Activated CD8-positive, alpha-beta memory T cell treated with anti-CD3 and anti-CD28 coated beads, Interleukin-2, amount 10 ng/mL, durations not matched to agents 7 days and 5 days (primary cell): ENCODE measurements around the gene GXYLT2. TPM values are rescaled to one million over a fixed set of nuclear protein-coding genes. Genes with fewer than 3 reads are reported as not detected.

Experiments
- ATAC-seq: fragments of 150-1000 bp; cut with Tn5 transposase; one replicate; pipeline ENCODE4 v1.10.0; 2021; ENCODE audit warnings: moderate library complexity
- CTCF ChIA-PET: fragments of 350-600 bp; sonication (Branson Sonifier 250); formaldehyde crosslinking; loops from one replicate; lab custom pipeline; 2021; ENCODE audit warnings: antibody characterized with exemption; lab: Charles Lee
- DNase-seq: peaks from one replicate; pipeline ENCODE4 v3.0.0-alpha.2; 2020
- H3K27ac Mint-ChIP-seq: one replicate; pipeline ENCODE4 v1.8.0; 2021; ENCODE audit warnings: mild to moderate bottlenecking, mixed read lengths
- H3K27me3 Mint-ChIP-seq: one replicate; pipeline ENCODE4 v1.8.0; 2021; ENCODE audit warnings: mixed read lengths
- H3K36me3 Mint-ChIP-seq: one replicate; pipeline ENCODE4 v1.8.0; 2021; ENCODE audit warnings: mild to moderate bottlenecking, mixed read lengths
- H3K4me1 Mint-ChIP-seq: one replicate; pipeline ENCODE4 v1.8.0; 2021; ENCODE audit warnings: mixed read lengths
- H3K4me3 Mint-ChIP-seq: one replicate; pipeline ENCODE4 v1.8.0; 2021; ENCODE audit warnings: mild to moderate bottlenecking, moderate library complexity, mixed read lengths
- H3K9me3 Mint-ChIP-seq: one replicate; pipeline ENCODE4 v1.8.0; 2022; ENCODE audit warnings: low read depth, mixed read lengths
- total RNA-seq, 2 experiments: library from RNA; stranded (reverse); gene quantifications; one replicate each; pipeline ENCODE4 v1.2.3, GENCODE V29; 2021

GXYLT2 gene
- total RNA-seq, 2 experiments from 2014 or later = not detected

DNA sequence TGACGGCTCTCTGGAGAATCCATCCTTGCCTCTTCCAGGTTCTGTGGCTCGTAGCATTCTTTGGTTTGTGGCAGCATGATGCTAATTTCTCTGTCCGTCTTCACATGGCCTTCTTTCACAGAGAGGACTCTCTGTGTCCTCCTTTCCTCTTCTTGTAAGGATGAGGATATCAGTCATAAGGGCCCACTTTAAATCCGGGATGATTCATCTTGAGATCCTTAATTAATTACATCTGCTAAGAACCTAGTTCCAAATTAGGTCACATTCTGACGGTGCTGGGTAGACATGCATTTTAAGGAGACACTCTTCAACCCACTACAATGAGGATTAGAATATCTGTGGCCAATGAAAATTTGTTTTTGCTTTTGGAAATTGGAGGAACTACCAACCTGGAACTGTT, 15.7 kb upstream of the GXYLT2 start:
- Mint-ChIP-seq H3K36me3 (no peaks in the 10 kb centered on the region), H3K27ac (no peak overlapping the region), H3K9me3 (no peaks in the 10 kb centered on the region), H3K4me3 (no peak overlapping the region), H3K27me3 (peaks cover 16% of the 10 kb centered on the region), H3K4me1 (no peaks in the 10 kb centered on the region)
- DNase-seq = no peak
- no peak for ATAC-seq
- CTCF ChIA-PET = no interaction called here

DNA sequence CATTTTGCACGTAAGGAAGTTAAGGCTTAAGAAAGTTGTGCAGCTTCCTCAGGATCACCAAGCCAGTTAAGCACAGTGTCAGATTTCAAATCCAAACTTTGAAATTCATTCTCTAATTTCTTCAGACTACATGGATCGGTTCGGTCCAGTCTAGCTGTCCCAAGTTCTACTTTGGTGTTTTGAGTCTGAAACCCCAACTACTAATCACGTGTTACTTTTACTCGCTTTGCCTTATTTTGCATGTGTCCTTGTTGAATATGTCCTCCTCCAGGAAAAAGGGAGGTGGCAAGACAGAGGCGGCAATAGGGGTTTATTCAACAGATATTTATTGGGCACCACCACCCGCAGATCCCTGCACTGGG, 522 bp upstream of the GXYLT2 start:
- Mint-ChIP-seq H3K27ac (no peak overlapping the region), H3K4me1 (peaks cover 14% of the 10 kb centered on the region), H3K27me3 (peaks cover 81% of the 10 kb centered on the region), H3K36me3 (peaks cover 2% of the 10 kb centered on the region), H3K4me3 (peak overlapping the region; percentile 67), H3K9me3 (peaks cover 6% of the 10 kb centered on the region)
- DNase-seq (no peak), ATAC-seq (no peak)
- CTCF ChIA-PET = interaction anchor here (1.1 kb wide), 1 partner anchor 36 kb away, joined by 3 read pairs; no protein-coding TSS in a partner anchor

DNA sequence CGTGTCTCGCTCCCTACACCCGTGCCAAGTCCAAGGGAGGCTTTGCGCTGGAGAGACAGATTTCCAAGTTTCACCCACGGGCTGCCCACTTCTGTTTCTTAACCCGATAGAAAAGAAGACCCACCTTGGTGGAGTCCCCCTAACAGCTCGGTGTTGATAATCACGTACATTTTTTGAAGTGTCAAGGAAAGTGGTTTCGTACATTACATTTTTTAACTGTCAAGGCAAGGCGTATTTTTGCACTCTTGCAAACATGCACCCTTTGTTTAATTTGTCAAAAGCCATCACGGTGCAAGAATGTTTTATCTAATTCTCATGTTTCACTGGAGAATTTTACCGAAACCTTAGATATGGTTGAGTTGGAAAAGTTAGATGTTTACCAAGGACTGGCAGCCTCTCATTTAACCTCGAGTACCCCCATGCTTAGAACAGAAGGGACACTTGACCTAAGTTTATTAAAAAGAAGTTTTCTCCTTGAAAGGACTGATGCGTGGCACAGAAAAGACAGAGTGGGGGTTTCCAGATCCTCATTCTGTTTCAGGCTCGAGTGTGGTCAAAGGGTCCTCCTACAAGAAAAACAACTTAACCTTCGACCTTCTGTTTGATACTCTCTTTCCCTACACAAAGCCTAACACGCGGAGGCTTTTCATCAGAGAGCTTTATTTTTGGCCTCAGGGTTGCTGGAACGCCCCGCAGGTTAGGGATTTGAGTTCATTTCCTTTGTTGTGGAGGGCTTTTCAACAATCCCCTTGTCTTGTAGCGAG, 882 bp downstream of the GXYLT2 start:
- ATAC-seq (no peak), DNase-seq (no peak)
- peaks cover 4% of the 10 kb centered on the region for H3K9me3 Mint-ChIP-seq
- H3K36me3 Mint-ChIP-seq = no peaks in the 10 kb centered on the region
- no peak overlapping the region for H3K27ac Mint-ChIP-seq
- no peak overlapping the region for H3K4me3 Mint-ChIP-seq
- CTCF ChIA-PET = no interaction called here
- H3K27me3 Mint-ChIP-seq = peaks cover 88% of the 10 kb centered on the region
- peaks cover 14% of the 10 kb centered on the region for H3K4me1 Mint-ChIP-seq

DNA sequence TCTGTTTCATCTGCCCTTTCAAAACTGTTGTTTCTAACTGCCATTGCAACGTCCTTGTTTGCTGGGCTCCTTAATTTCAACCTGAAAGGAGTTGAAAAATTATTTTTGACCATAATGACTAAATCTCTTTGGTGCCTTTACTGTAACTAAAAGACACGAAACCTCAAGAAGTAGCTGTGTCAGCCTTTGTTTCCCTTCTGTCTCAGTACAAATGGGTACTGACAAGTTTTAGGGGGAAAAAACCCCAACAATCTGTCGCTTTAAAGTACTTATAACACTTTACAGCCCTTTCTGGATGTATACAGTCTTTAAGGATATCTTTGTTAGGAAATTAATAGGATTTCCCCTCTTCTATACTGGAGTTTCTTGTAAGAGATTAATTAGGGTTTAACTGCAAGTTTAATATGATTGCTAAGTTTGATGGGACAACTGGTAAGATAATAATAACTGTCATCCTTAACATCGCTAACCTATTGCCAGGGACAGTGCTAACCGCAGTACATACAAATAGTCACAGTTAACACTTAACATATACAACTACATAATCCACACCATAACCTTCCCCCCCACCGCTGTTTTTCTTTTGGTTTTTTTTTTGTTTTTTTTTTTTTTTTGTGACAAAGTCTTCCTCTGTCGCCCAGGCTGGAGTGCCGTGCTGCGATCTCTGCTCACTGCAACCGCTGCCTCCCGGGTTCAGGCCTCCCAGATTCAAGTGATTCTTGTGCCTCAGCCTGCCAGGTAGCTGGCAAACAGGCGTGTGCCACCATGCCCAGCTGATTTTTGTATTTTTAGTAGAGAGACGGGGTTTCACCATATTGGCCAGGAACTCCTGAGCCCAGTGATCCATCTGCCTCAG, 1.7 kb downstream of the GXYLT2 start:
- Mint-ChIP-seq H3K9me3 (no peaks in the 10 kb centered on the region), H3K36me3 (no peaks in the 10 kb centered on the region), H3K27ac (no peak overlapping the region), H3K27me3 (peaks cover 87% of the 10 kb centered on the region), H3K4me3 (no peak overlapping the region), H3K4me1 (peaks cover 14% of the 10 kb centered on the region)
- DNase-seq = no peak
- no peak for ATAC-seq
- CTCF ChIA-PET = no interaction called here

DNA sequence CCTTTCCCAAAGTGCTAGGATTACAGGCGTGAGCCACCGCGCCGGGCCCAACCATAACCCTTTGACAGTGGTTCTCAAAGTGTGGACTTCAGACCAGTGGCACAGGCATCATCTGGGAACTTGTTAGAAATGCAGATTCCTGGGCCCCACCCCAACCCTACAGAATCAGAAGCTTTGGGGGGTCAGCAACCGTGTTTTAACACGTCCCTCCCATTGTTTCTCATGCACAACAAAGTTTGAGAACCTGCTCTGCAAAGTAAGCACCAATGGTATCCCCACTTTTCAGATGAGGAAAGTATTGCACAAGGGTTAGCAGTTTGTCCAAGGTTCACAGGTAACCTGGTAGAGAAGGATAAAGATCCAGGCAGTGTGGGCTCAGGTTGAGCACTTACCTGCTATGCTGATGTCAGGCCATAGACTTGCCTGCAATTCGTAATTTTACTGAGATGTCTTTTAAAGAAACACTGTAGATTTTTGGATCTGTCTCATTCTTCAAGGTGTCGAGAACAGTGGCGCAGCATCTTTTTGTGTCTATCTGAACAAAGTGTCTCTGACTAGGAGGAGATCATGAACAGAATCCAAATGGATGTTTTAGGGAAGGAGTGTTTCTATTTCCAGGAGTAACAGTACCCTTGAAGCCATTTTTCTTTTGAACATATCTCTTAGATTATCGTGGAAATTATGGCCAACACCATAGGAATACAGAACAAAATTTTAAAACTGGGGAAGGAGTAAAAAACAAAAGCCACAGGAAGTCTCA, 2.5 kb downstream of the GXYLT2 start:
- Mint-ChIP-seq H3K27me3 (peaks cover 85% of the 10 kb centered on the region), H3K36me3 (no peaks in the 10 kb centered on the region), H3K4me3 (no peak overlapping the region), H3K9me3 (no peaks in the 10 kb centered on the region), H3K4me1 (peaks cover 14% of the 10 kb centered on the region), H3K27ac (no peak overlapping the region)
- ATAC-seq (no peak), DNase-seq (no peak)
- CTCF ChIA-PET = no interaction called here

DNA sequence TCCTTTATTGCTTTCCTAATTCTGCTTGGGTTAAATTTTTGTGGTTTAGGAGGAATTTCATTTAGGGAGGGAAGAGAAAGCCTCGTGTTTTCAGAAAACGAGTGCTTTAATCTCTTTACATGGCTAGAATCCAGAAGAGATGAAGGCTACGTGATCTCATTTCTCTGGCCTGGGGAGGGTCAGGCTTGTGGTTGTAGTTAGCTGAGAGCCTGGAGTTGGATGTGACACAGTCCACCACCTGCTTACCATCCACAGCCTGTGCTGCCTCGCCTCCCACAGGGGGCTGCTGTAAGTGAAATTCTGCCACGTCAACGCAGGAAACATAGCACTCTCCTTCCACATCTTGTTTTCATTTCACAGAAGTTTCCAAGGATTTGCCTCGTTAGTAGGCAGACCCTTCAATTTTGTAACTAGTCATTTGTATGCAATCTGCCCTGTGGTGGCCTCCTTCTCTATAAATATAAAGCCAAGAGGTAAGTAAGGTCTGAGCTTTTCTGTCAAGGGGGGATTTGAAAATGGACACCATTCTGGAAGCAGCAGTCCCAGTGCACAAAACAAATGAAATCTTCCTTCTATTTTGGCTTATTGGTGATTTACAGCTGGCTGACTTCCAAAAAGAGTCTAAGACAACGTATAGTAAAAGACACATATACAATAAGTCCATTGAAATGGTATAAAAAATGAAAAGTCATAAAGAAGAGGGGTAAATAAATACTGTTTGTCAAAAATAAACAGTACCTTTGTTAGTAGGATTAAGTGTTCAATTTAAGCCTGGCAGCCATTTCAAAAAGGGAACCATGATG, 3.4 kb downstream of the GXYLT2 start:
- H3K4me3 Mint-ChIP-seq = no peak overlapping the region
- DNase-seq (no peak), ATAC-seq (no peak)
- H3K36me3 Mint-ChIP-seq = no peaks in the 10 kb centered on the region
- no peaks in the 10 kb centered on the region for H3K9me3 Mint-ChIP-seq
- no peak overlapping the region for H3K27ac Mint-ChIP-seq
- CTCF ChIA-PET = interaction anchor here (1.3 kb wide), 1 partner anchor 40 kb away, joined by 3 read pairs; no protein-coding TSS in a partner anchor
- H3K4me1 Mint-ChIP-seq = peaks cover 14% of the 10 kb centered on the region
- H3K27me3 Mint-ChIP-seq = peaks cover 83% of the 10 kb centered on the region

DNA sequence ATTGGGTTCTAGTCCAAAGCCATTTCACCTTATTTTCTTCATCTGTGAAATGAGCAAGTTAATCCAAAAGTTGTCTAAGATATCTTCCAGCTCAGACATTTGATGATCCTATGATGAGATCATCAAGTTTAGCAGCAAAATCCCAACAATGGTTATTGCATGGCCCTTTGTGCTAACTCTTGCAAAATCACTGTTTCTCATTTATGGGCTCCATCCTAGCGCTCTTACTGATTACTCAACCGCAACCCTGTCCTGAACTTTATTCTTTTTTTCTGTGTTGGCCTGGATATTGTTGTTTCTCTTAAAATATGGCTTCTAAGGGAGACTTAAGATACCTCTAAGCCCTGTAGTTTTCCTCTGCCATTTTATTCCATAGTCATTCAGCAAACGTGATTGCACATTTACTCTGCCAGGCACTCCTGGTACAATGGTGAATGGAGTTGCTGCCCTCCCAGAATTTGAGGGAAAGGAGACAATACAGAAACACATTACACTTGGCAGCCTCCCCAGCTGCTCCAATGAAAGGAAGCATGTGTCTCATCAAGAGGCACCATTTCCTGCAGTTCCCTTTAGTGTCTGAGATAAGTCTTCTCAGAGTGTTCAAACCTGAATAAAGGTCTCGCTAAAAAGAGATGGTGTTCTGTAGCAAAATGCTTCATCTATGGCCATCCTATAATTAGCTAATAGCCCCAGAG, 4.4 kb downstream of the GXYLT2 start:
- Mint-ChIP-seq H3K27ac (no peak overlapping the region), H3K4me3 (no peak overlapping the region), H3K27me3 (peaks cover 80% of the 10 kb centered on the region), H3K4me1 (peaks cover 13% of the 10 kb centered on the region), H3K36me3 (no peaks in the 10 kb centered on the region), H3K9me3 (no peaks in the 10 kb centered on the region)
- DNase-seq (no peak), ATAC-seq (no peak)
- CTCF ChIA-PET = interaction anchor here (1.3 kb wide), 1 partner anchor 41 kb away, joined by 3 read pairs; no protein-coding TSS in a partner anchor

DNA sequence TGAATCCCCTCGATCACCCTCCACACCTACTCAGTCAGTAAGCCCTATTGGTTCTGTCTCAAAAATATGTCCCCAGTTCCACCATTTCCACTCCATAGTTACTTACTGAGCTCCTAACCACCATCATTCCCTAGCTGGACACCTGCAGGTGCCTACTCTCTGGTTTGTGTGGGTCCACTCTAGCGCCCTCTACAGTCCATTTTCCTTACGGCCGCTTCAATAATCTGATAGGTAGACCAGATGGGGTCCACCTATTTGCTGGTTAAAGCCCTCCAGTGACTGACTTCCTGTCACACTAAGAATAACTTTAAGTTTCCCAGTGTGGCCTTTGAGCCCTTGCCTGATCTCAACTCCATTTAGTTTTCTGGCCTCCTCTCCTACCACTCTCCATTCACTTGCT, 5.0 kb downstream of the GXYLT2 start:
- CTCF ChIA-PET = no interaction called here
- H3K4me3 Mint-ChIP-seq = no peak overlapping the region
- H3K9me3 Mint-ChIP-seq = no peaks in the 10 kb centered on the region
- DNase-seq (no peak), ATAC-seq (no peak)
- no peak overlapping the region for H3K27ac Mint-ChIP-seq
- peaks cover 8% of the 10 kb centered on the region for H3K4me1 Mint-ChIP-seq
- H3K27me3 Mint-ChIP-seq = peaks cover 77% of the 10 kb centered on the region
- H3K36me3 Mint-ChIP-seq = no peaks in the 10 kb centered on the region

DNA sequence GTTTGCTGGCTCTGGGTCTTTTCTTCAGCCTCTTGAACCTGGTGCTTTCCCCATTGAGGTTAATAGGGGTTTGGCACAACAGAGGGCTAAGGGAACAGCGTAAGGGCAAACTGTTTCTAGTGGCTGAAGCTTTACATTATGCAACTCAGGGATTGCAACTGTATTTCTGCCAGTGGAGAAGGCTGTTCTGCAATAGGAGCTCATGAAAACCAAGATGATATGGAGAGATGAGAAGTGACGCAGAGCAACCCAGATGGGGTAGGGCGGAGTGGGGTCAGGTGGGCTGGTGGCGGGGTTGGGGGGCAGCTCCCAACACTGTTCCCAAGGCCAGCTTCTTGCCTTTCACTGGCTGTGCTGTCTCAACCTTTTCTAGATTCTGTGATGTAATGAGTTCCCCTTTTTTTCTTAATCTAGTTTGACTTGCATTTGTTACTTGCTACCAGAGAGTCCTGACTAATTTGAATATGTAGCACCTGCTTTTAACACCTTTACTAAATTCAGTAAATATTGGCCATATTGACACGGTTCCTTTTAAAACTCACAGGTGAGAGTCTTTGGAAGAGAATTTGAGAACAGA, 7.2 kb downstream of the GXYLT2 start:
- no peaks in the 10 kb centered on the region for H3K4me1 Mint-ChIP-seq
- no peak overlapping the region for H3K4me3 Mint-ChIP-seq
- DNase-seq (no peak), ATAC-seq (no peak)
- H3K36me3 Mint-ChIP-seq = no peaks in the 10 kb centered on the region
- no peak overlapping the region for H3K27ac Mint-ChIP-seq
- CTCF ChIA-PET = no interaction called here
- peaks cover 72% of the 10 kb centered on the region for H3K27me3 Mint-ChIP-seq
- no peaks in the 10 kb centered on the region for H3K9me3 Mint-ChIP-seq

DNA sequence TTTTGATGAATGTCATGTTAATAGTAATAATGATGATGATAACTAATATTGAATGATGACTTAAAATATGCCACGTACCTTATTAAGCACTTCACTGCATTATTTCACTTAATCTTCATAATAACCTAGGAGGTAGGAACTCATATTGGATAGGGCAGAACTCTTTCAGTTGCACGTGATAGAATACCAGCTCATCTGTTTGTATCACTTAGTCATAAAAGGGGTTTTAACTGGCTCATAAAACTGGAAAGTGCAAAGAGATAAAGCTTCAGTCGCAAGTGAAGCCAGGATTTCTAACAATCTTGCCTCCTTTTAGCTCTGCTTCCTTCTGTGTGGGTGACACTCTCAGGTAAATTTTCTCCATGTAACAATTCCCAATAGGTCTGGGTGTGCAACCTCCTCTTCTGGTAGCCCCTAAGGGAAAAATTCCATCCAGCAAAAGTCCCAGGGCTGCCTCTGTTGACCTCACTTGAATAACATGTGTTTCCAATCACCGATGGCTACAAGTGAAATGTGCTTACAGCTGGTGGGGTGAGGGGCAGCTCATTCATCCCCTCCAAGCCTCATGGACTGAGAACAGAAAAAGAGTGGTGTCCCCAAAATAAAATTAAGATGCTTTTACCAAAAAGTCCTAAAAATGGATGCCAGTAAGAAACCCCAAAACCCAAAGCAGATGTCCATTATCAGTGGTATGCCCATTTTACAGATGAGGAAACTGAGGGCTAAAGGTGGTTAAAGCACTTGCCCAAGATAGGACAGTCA, 9.3 kb downstream of the GXYLT2 start:
- CTCF ChIA-PET = no interaction called here
- Mint-ChIP-seq H3K4me3 (no peak overlapping the region), H3K9me3 (no peaks in the 10 kb centered on the region), H3K36me3 (no peaks in the 10 kb centered on the region), H3K4me1 (no peaks in the 10 kb centered on the region), H3K27me3 (peaks cover 53% of the 10 kb centered on the region), H3K27ac (no peak overlapping the region)
- ATAC-seq (no peak), DNase-seq (no peak)

DNA sequence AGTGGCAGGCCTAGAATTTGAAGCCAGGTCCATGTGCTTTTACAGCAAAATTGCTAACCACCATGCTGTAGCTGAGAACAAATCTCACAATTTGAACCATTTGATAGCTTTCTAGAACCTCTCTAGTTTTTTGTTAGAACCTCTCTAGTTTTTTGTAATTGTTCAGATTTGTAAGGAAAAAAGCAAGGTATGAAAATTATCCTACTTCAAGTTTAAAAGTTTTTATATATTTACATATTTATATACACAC, 9.8 kb downstream of the GXYLT2 start:
- H3K27ac Mint-ChIP-seq = no peak overlapping the region
- ATAC-seq = no peak
- CTCF ChIA-PET = no interaction called here
- no peaks in the 10 kb centered on the region for H3K4me1 Mint-ChIP-seq
- H3K36me3 Mint-ChIP-seq = no peaks in the 10 kb centered on the region
- no peaks in the 10 kb centered on the region for H3K9me3 Mint-ChIP-seq
- DNase-seq = no peak
- H3K27me3 Mint-ChIP-seq = peaks cover 48% of the 10 kb centered on the region
- H3K4me3 Mint-ChIP-seq = no peak overlapping the region

DNA sequence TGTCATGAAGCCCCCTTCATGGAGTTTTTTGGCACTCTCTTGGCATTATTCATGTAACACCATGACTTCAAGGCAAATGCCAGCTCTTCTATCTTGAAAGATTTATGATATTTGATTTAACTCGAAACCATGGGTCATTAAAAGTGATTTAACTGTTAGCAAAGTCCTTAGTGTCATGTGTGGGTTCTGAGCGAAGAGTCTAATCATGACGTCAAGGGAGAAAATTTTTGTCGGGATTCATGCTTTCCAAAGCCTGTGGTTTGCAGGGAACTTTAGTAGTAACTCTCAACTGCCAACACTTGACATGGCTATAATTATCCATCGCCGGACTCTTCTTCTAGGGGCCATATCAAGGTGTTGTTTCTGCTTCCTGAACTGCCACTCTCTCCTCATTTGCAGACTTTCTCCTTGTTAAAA, 11.5 kb downstream of the GXYLT2 start:
- CTCF ChIA-PET = no interaction called here
- DNase-seq (no peak), ATAC-seq (no peak)
- H3K4me1 Mint-ChIP-seq = no peaks in the 10 kb centered on the region
- no peak overlapping the region for H3K4me3 Mint-ChIP-seq
- H3K27ac Mint-ChIP-seq = no peak overlapping the region
- H3K36me3 Mint-ChIP-seq = no peaks in the 10 kb centered on the region
- peaks cover 48% of the 10 kb centered on the region for H3K27me3 Mint-ChIP-seq
- H3K9me3 Mint-ChIP-seq = no peaks in the 10 kb centered on the region
